Effector memory CD8-positive, alpha-beta T cell (primary cell): ENCODE data around the gene GOLGB1.
A peak's percentile ranks its signal among the peaks of the same experiment; 100 is the strongest.
"Not testable (repeated sequence)": the region's sequence is repeated elsewhere in the genome, so short reads cannot be mapped to it uniquely, and the experiment has no call there.

Experiments used
- ATAC-seq: fragments of 150-1000 bp; cut with Tn5 transposase; replicated peaks from 2 replicates; pipeline ENCODE4 v1.10.0; 2021; ENCODE audit warnings: mild to moderate bottlenecking, moderate library complexity
- DNase-seq, 3 experiments: peaks; one replicate each; pipeline ENCODE4 v3.0.0; 2021
- H3K27ac Mint-ChIP-seq, 2 donors: one replicate each; pipeline ENCODE4 v1.8.0; 2022; ENCODE audit warnings: mild to moderate bottlenecking in 2 of 2, mixed read lengths in 2 of 2, moderate library complexity in 2 of 2
- H3K27me3 Mint-ChIP-seq, 2 donors: one replicate each; pipeline ENCODE4 v1.8.0; 2022; ENCODE audit warnings: mixed read lengths in 2 of 2
- H3K36me3 Mint-ChIP-seq: one replicate; pipeline ENCODE4 v1.8.0; 2022; ENCODE audit warnings: mild to moderate bottlenecking, moderate library complexity, mixed read lengths; ENCODE audit not compliant: insufficient read depth
- H3K4me1 Mint-ChIP-seq, 2 donors: one replicate each; pipeline ENCODE4 v1.8.0; 2022; ENCODE audit warnings: low read depth in 2 of 2, mixed read lengths in 2 of 2
- H3K4me3 Mint-ChIP-seq, 2 donors: one replicate each; pipeline ENCODE4 v1.8.0; 2022; ENCODE audit warnings: mild to moderate bottlenecking in 2 of 2, mixed read lengths in 2 of 2, moderate library complexity in 2 of 2
- H3K9me3 Mint-ChIP-seq, 2 donors: one replicate each; pipeline ENCODE4 v1.8.0; 2022; ENCODE audit warnings: mixed read lengths in 2 of 2

Gene GOLGB1

DNA sequence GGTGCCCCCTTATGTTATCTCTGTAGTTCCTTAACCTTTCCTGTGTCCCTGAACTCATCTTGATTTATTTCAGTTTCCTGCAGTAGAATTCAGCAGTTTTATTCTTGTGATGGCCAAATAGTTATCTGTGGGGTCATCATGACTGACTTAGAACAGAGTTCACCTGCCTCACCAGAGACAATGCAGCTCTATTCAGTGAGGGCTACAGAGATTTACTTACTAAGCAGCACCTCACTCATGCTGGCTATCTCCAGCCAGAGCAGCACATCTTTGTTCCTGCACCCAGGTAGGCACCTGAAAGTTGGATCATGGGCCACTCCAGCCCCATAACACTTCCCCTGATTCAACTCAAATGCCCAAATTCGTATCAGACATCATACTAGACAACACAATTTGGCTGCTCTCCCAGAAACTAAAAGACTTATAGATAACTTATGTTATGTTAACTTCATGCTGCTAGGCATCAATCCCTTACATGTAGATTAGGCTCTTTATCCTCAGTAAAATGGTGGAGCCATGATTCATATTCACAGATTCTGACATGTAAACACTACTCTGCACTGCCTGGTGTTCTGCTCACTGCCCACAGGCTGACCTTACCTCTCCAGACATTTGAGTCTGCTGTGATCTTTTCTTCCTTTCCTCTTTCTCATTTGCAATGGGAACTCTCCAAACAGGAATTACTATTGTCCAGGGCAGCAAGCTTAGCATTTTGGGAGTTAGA lies 9.3 kb upstream of the GOLGB1 start:
- Mint-ChIP-seq H3K4me1 (no peaks in the 10 kb centered on the region), H3K27ac (no peak overlapping the region), H3K27me3 (peaks cover 0 to 14% of the 10 kb centered on the region in 2 donors), H3K9me3 (no peaks in the 10 kb centered on the region), H3K36me3 (no peaks in the 10 kb centered on the region), H3K4me3 (no peak overlapping the region)
- ATAC-seq, result no peak
- no peak for DNase-seq

DNA sequence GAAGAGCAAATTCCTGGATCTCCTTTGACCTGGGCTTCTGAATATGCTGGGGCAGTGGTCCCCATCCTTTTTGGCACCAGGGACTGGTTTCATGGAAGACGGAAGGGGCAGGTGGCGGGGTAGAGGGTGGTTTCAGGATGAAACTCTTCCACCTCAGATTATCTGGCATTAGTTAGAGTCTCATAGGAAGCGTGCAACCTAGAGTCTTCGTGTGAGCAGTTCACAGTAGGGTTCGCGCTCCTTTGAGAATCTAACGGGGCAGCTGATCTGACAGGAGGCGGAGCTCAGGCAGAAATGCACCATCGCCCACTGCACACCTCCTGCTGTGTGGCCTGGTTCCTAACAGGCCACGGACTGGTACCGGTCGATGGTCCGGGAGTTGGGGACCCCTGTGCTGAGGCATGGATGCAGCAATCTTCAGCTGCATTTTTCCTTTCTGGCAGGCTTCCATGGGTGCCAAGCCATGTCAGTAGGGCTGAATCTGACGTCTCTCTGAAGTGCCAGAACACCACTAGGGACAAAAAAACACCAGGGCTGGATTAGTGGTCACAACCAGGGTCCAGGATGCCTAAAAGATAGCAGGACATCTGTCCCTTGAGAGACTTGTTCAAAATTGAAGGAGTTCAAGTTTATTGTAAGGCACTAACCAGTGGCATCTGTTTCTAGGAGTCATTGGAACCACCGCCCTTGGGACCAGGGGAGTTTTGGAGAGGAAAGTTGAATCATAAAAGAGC lies 8.4 kb upstream of the GOLGB1 start:
- ATAC-seq (no peak), DNase-seq (no peak)
- Mint-ChIP-seq H3K4me1 (no peaks in the 10 kb centered on the region), H3K27ac (no peak overlapping the region), H3K9me3 (no peaks in the 10 kb centered on the region), H3K36me3 (no peaks in the 10 kb centered on the region), H3K27me3 (peaks cover 2 to 16% of the 10 kb centered on the region in 2 donors), H3K4me3 (no peak overlapping the region)

GRCh38 chr3:121757087-121757811 lies 7.7 kb upstream of the GOLGB1 start:
- no peaks in the 10 kb centered on the region for H3K36me3 Mint-ChIP-seq
- no peak for ATAC-seq
- H3K9me3 Mint-ChIP-seq, result no peaks in the 10 kb centered on the region
- H3K27ac Mint-ChIP-seq, result no peak overlapping the region
- no peak for DNase-seq
- H3K27me3 Mint-ChIP-seq, result peaks cover 9 to 24% of the 10 kb centered on the region in 2 donors
- no peak overlapping the region for H3K4me3 Mint-ChIP-seq
- no peaks in the 10 kb centered on the region for H3K4me1 Mint-ChIP-seq

DNA sequence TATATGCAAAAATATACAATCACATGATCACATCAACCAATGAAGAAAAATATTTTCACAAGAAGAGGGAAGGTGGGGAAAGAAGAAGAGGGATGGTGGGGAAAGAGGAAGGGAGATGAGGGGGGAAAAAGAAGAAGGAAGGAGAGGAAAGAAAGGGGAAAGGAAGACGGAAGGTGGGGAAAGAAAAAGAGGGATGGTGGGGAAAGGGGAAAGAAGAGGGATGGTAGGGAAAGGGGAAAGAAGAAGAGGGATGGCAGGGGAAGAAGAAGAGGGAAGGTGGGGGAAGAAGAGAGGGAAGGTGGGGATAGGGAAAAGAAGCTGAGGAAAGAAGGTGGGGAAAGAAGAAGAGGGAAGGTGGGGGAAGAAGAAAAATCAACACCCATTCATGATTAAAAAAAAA lies 3.2 kb upstream of the GOLGB1 start:
- Mint-ChIP-seq H3K4me1 (peaks cover 0 to 6% of the 10 kb centered on the region in 2 donors), H3K27ac (no peak overlapping the region), H3K9me3 (no peaks in the 10 kb centered on the region), H3K27me3 (peaks cover 19 to 27% of the 10 kb centered on the region in 2 donors), H3K4me3 (no peak overlapping the region), H3K36me3 (no peaks in the 10 kb centered on the region)
- DNase-seq (no peak), ATAC-seq (no peak)

DNA sequence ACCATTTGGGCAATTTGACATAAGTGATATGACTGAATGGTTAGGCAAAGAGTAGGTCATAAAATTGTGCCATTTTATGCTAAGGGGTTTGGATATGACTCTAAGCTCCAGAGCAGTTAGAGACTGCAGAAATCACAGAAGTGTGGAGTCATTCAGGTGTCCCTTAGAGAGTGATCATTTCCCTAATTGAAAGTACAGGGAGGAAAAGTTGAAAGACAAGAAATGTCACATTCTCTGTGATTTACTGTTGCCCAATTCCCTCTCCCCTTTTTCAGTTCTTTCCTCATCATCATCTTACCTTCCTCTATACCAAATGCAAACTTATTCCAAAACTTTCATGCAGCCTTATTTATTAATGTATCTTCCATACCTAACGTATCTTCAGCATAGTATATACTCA lies 2.7 kb upstream of the GOLGB1 start:
- H3K4me1 Mint-ChIP-seq, result peaks cover 0 to 8% of the 10 kb centered on the region in 2 donors
- H3K27ac Mint-ChIP-seq, result no peak overlapping the region
- DNase-seq (no peak), ATAC-seq (no peak)
- no peak overlapping the region for H3K4me3 Mint-ChIP-seq
- peaks cover 19 to 22% of the 10 kb centered on the region in 2 donors for H3K27me3 Mint-ChIP-seq
- no peaks in the 10 kb centered on the region for H3K36me3 Mint-ChIP-seq
- H3K9me3 Mint-ChIP-seq, result no peaks in the 10 kb centered on the region

GRCh38 chr3:121750087-121750415 lies 510 bp upstream of the GOLGB1 start:
- H3K9me3 Mint-ChIP-seq, result no peaks in the 10 kb centered on the region
- H3K4me3 Mint-ChIP-seq, result no peak overlapping the region
- DNase-seq, result no peak
- no peak overlapping the region for H3K27ac Mint-ChIP-seq
- peaks cover 19 to 21% of the 10 kb centered on the region in 2 donors for H3K27me3 Mint-ChIP-seq
- no peaks in the 10 kb centered on the region for H3K36me3 Mint-ChIP-seq
- peaks cover 0 to 8% of the 10 kb centered on the region in 2 donors for H3K4me1 Mint-ChIP-seq
- no peak for ATAC-seq

DNA sequence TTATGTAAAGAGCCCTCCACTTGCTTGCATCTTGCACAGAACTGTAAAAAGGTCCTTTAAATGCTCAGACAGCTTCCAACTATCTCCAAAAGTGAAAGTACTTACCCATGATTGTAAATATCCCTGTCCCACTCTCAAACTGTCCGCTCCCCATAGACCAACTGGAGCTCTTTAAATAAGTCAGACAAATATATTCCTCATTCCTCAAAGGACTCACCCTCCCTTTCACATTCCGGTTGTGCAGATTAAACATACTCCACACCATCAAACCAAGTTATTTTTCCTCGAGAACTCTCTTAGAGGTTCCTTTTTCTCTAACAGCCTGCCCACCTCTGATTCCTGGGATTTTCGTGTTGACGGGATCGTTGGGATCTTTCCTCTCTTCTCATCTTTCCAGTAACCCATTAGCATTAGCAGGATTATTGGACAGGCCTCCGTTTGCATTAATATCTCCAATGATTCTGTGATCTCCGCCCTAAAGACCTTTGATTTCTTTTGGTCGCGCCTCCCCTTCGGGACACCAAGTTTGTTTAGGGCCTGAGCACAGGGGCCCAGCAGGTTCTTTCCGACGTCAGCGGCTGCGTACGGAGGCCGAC lies 763 bp downstream of the GOLGB1 start:
- Mint-ChIP-seq H3K27me3 (peaks cover 19 to 21% of the 10 kb centered on the region in 2 donors), H3K4me1 (peaks cover 3 to 8% of the 10 kb centered on the region in 2 donors), H3K36me3 (no peaks in the 10 kb centered on the region), H3K4me3 (no peak overlapping the region), H3K27ac (no peak overlapping the region), H3K9me3 (no peaks in the 10 kb centered on the region)
- ATAC-seq (peak; percentile 8), DNase-seq (no peak)

DNA sequence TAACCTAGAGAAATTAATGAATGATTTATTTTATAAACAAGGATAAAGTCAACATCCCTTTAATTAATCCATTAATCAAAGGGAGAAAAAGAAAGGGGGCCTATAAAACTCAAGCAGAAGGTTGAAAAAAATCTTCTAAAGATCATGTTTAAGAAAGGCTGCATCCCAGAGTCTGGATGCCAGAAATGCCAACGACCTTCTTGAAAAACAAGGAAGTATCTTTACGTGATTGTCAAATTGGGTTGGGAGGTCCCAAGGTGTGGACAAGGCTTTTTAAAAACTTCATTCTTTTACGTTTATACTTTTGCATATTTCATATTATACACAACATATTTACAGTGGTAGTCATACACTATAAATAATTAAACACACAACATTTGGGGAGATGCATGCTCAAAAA lies 1.6 kb downstream of the GOLGB1 start:
- Mint-ChIP-seq H3K4me1 (peaks cover 3 to 8% of the 10 kb centered on the region in 2 donors), H3K27me3 (peaks cover 17 to 19% of the 10 kb centered on the region in 2 donors), H3K9me3 (no peaks in the 10 kb centered on the region), H3K36me3 (no peaks in the 10 kb centered on the region), H3K4me3 (no peak overlapping the region), H3K27ac (no peak overlapping the region)
- DNase-seq (no peak), ATAC-seq (no peak)

DNA sequence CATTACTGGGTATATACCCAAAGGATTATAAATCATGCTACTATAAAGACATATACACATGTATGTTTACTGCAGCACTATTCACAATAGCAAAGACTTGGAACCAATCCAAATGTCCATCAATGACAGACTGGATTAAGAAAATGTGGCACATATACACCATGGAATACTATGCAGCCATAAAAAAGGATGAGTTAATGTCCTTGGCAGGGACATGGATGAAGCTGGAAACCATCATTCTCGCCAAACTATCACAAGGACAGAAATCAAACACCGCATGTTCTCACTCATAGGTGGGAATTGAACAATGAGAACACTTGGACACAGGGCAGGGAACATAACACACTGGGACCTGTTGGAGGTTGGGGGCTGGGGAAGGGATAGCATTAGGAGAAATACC lies 6.4 kb downstream of the GOLGB1 start:
- H3K4me3 Mint-ChIP-seq, H3K36me3 Mint-ChIP-seq, ATAC-seq, DNase-seq, H3K9me3 Mint-ChIP-seq, H3K27ac Mint-ChIP-seq, H3K27me3 Mint-ChIP-seq: not testable (repeated sequence)
- H3K4me1 Mint-ChIP-seq, result peaks cover 20 to 32% of the 10 kb centered on the region in 2 donors

DNA sequence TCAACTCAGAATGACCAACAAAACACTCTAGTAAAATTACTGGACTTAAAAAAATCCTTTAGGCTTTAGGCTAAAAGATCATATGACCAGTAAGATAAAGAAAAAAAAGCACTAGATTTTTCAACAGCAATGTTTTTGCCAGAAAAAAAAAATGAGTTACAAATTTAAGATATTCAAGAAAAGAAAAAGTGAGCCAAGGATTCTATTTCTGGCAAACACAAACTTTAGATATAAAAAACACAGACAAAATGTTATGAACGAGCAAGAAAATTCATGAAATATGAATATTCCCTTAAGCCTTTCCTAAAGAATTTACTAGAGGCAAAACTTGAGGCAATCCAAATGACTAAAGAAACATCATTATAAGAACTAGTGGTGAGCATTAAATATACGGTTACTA lies 8.6 kb downstream of the GOLGB1 start:
- peaks cover 0 to 2% of the 10 kb centered on the region in 2 donors for H3K9me3 Mint-ChIP-seq
- no peak overlapping the region for H3K4me3 Mint-ChIP-seq
- H3K27me3 Mint-ChIP-seq, result no peaks in the 10 kb centered on the region
- DNase-seq, result no peak
- ATAC-seq, result no peak
- peak overlapping the region in 1 of 2 donors; percentile 2 for H3K27ac Mint-ChIP-seq
- H3K36me3 Mint-ChIP-seq, result peaks cover 8% of the 10 kb centered on the region
- H3K4me1 Mint-ChIP-seq, result peaks cover 26 to 42% of the 10 kb centered on the region in 2 donors

DNA sequence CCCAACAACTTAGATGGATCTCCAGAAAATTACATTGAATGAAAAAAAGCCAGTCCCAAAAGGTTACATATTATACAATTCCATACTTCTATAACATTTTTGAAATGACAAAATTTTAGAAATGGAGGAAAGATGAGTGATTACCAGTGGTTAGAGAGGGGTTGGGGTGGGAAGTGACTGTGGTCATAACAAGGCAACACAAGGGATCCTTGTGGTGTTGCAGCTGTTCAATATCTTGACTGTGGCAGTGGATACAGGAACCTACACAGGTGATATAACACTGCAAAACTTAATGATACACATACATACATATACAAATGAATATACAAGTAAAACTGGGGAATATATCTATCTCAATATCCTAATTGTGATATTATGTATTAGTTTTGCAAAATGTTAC lies 9.6 kb downstream of the GOLGB1 start:
- ATAC-seq (no peak), DNase-seq (no peak)
- H3K4me3 Mint-ChIP-seq, result no peak overlapping the region
- H3K27me3 Mint-ChIP-seq, result no peaks in the 10 kb centered on the region
- H3K9me3 Mint-ChIP-seq, result peaks cover 0 to 2% of the 10 kb centered on the region in 2 donors
- H3K27ac Mint-ChIP-seq, result peak overlapping the region in 1 of 2 donors; percentile 1
- H3K4me1 Mint-ChIP-seq, result peaks cover 26 to 52% of the 10 kb centered on the region in 2 donors
- H3K36me3 Mint-ChIP-seq, result peaks cover 8% of the 10 kb centered on the region

- Mint-ChIP-seq H3K4me3 (no peak overlapping the region), H3K4me1 (peaks cover 29 to 59% of the 10 kb centered on the region in 2 donors), H3K9me3 (peaks cover 0 to 2% of the 10 kb centered on the region in 2 donors), H3K36me3 (peaks cover 8% of the 10 kb centered on the region), H3K27ac (no peak overlapping the region), H3K27me3 (no peaks in the 10 kb centered on the region)
- DNase-seq (no peak), ATAC-seq (no peak)
These were observed 11.9 kb downstream of the GOLGB1 start for GRCh38 chr3:121737644-121738043.

- H3K36me3 Mint-ChIP-seq, result peaks cover 8% of the 10 kb centered on the region
- ATAC-seq (no peak), DNase-seq (no peak)
- no peak overlapping the region for H3K27ac Mint-ChIP-seq
- peaks cover 29 to 64% of the 10 kb centered on the region in 2 donors for H3K4me1 Mint-ChIP-seq
- no peak overlapping the region for H3K4me3 Mint-ChIP-seq
- H3K27me3 Mint-ChIP-seq, result no peaks in the 10 kb centered on the region
- H3K9me3 Mint-ChIP-seq, result no peaks in the 10 kb centered on the region
These were observed 13.4 kb downstream of the GOLGB1 start for GRCh38 chr3:121736112-121736511.
